Fibroblast of villous mesenchyme (primary cell): ENCODE data around the gene FLVCR2. TPM values are rescaled to one million over a fixed set of nuclear protein-coding genes. Genes with fewer than 3 reads are reported as not detected.

Source experiments
- DNase-seq: peaks from one replicate; pipeline ENCODE4 v3.0.0-alpha.2; 2010; ENCODE audit warnings: low read depth
- H3K4me3 ChIP-seq: 2 replicates; pipeline ENCODE4 v1.5.1; 2011; ENCODE audit warnings: low read depth, mild to moderate bottlenecking, low read length
- CTCF ChIP-seq: IDR thresholded peaks from 2 replicates; pipeline ENCODE4 v1.5.1; 2012; ENCODE audit warnings: low read depth, mild to moderate bottlenecking, low read length; ENCODE audit not compliant: insufficient read depth
- total RNA-seq: library from RNA; depleted of rRNA; stranded (reverse); fragments of >200 nt; gene quantifications from 2 replicates; pipeline ENCODE4 v1.2.3, GENCODE V29; 2012

FLVCR2 gene
- total RNA-seq, 1 donor: 0.43 TPM

GRCh38 chr14:75662966-75663365 lies 84.5 kb downstream of the FLVCR2 start:
- TF ChIP-seq CTCF: no peak
- DNase-seq: no peak

GRCh38 chr14:75667099-75667765 lies 88.8 kb downstream of the FLVCR2 start:
- no peak overlapping the region for H3K4me3 ChIP-seq
- TF ChIP-seq CTCF: no peak
- no peak for DNase-seq

More at GRCh38 chr14:75662966-75663365, 84.5 kb downstream of the FLVCR2 start:
- no peak overlapping the region for H3K4me3 ChIP-seq

GRCh38 chr14:75672605-75673192 lies 94.3 kb downstream of the FLVCR2 start:
- no peak for DNase-seq
- no peak overlapping the region for H3K4me3 ChIP-seq
- no peak for TF ChIP-seq CTCF

GRCh38 chr14:75673345-75674035 lies 95.1 kb downstream of the FLVCR2 start:
- no peak for TF ChIP-seq CTCF
- no peak overlapping the region for H3K4me3 ChIP-seq
- DNase-seq: no peak

- H3K4me3 ChIP-seq: no peak overlapping the region
- DNase-seq: no peak
- TF ChIP-seq CTCF: peak; percentile 19
Measured at GRCh38 chr14:75675265-75675960, 97.0 kb downstream of the FLVCR2 start.

- no peak for DNase-seq
- TF ChIP-seq CTCF: no peak
Measured at GRCh38 chr14:75685910-75686309, 107.5 kb downstream of the FLVCR2 start.

More at GRCh38 chr14:75685910-75686309, 107.5 kb downstream of the FLVCR2 start:
- H3K4me3 ChIP-seq: no peak overlapping the region
